ENCODE data around the gene LRCH4. TPM values are rescaled to one million over a fixed set of nuclear protein-coding genes. Genes with fewer than 3 reads are reported as not detected.

Gene LRCH4
- total RNA-seq, 2 experiments from 2014 or later, result 189 to 217 TPM

DNA sequence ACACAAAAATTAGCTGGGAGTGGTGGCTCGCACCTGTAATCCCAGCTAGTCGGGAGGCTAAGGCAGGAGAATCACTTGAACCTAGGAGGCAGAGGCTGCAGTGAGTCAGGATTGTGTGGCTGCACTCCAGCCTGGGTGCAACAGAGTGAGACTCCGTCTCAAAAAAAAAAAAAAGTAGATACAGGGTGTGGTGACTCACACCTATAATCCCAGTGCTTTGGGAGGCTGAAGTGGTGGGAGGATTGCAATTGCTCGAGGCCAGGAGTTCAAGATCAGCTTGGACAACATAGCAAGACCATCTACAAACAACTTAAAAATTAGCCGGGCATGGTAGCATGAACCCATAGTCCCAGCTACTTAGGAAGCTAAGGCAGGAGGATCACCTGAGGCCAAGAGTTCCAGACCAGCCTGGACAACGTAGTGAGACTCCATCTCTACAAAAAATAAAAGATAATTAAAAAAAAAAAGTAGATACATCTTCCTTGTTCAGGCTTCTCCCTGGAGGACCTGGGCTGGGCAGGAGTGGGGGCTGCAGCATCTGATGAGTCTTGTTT, 28.5 kb upstream of the LRCH4 start:
- Mint-ChIP-seq H3K27me3 (peaks cover under 1% of the 10 kb centered on the region), H3K9me3 (no peaks in the 10 kb centered on the region), H3K4me3 (peak overlapping the region; percentile 98), H3K4me1 (peaks cover 23% of the 10 kb centered on the region), H3K36me3 (ENCODE audit: low read depth) (peaks cover 10% of the 10 kb centered on the region), H3K27ac (no peak overlapping the region)
- ChIA-PET POLR2A (no interaction called here), CTCF (interaction anchor here (1.2 to 5.4 kb wide), 5 partner anchors 9 to 29 kb away, joined by 3 to 26 read pairs (median 11); partner anchors contain the start of genes FBXO24 and LRCH4)
- no peak for DNase-seq

DNA sequence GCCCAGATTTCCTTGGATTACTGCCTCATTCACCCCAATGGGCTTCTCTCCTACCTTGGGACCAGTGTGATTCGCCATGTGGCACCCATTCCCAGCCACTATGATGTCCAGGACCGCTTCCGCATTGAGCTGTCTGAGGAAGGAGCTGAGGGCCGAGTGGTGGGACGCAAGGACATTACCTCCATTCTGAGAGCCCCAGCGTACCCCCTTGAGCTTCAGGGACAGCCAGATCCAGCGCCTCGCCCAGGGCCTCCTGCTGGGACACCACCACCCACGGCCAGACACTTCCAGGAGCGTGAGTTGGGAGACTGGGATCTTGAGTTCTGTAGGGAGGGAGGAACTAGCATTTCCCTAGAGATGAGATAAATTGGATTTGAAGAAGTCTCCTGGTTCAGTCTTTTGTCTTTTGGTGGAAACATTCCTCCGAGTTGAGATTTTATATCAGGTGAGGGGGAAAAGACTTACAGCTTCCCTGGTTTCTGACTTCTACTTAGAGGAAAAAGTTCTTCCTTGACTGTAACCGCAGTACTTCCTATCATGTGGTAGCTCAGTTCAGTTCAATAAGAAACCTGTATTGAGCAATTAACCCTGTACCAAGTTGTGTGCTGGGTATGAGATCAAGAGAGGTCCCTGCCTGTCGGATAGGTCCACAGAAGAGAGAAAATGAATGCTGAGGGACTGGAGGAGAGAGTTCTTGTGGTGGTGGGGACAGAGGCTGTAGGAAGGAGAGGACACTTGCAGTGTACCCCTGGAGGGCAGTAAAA, 27.7 kb upstream of the LRCH4 start:
- ChIA-PET CTCF (interaction anchor here (0.9 to 5.4 kb wide), 10 partner anchors 10 to 118 kb away, joined by 3 to 26 read pairs (median 6); partner anchors contain the start of genes FBXO24, GIGYF1 and LRCH4), POLR2A (no interaction called here)
- Mint-ChIP-seq H3K27me3 (peaks cover 1% of the 10 kb centered on the region), H3K27ac (peak overlapping the region; percentile 83), H3K36me3 (ENCODE audit: low read depth) (peaks cover 10% of the 10 kb centered on the region), H3K4me1 (peaks cover 23% of the 10 kb centered on the region), H3K4me3 (peak overlapping the region; percentile 98), H3K9me3 (no peaks in the 10 kb centered on the region)
- DNase-seq, result peak; percentile 11

DNA sequence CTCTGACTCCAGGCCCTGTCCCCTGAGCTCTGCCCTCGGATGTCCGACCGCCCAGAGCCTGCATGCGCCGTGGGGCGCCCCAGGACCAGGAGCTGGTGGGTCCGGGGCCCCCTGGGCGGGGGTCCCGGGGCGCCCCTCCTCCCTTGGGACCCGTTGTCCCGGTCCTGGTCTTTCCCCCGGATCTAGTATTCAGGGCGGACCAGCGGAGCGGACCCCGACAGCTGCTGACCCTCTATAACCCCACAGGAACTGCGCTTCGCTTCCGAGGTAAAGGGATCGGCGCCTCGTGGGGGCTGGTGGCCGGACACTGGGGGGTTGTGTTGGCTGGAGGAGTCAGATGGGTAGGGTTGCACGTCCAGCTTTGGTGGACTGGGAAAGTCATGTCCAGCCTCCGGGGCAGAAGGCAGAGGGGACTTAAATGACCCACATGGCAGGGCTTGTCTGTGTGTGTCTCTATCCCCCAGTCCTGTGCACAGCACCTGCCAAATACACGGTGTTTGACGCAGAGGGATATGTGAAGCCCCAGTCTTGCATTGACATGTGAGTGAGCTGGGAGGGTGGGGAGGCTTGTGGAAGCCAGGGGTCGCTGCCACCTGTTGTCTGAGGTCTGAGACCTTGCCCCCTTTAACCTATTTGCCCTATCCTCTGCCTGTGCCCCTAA, 26.9 kb upstream of the LRCH4 start:
- Mint-ChIP-seq H3K36me3 (ENCODE audit: low read depth) (peaks cover 10% of the 10 kb centered on the region), H3K4me3 (peak overlapping the region; percentile 98), H3K4me1 (peaks cover 23% of the 10 kb centered on the region), H3K9me3 (no peaks in the 10 kb centered on the region), H3K27ac (peak overlapping the region; percentile 100), H3K27me3 (peaks cover 1% of the 10 kb centered on the region)
- peak; percentile 53 for DNase-seq
- ChIA-PET POLR2A (interaction anchor here (0.9 to 1.3 kb wide), 3 partner anchors 14 to 93 kb away, joined by 4 to 8 read pairs (median 4); partner anchors contain the start of genes FBXO24, LRCH4 and POP7), CTCF (interaction anchor here (0.7 to 3.9 kb wide), 21 partner anchors 11 to 240 kb away, joined by 3 to 25 read pairs (median 5); partner anchors contain the start of genes FBXO24, GIGYF1, LRCH4 and POP7)

DNA sequence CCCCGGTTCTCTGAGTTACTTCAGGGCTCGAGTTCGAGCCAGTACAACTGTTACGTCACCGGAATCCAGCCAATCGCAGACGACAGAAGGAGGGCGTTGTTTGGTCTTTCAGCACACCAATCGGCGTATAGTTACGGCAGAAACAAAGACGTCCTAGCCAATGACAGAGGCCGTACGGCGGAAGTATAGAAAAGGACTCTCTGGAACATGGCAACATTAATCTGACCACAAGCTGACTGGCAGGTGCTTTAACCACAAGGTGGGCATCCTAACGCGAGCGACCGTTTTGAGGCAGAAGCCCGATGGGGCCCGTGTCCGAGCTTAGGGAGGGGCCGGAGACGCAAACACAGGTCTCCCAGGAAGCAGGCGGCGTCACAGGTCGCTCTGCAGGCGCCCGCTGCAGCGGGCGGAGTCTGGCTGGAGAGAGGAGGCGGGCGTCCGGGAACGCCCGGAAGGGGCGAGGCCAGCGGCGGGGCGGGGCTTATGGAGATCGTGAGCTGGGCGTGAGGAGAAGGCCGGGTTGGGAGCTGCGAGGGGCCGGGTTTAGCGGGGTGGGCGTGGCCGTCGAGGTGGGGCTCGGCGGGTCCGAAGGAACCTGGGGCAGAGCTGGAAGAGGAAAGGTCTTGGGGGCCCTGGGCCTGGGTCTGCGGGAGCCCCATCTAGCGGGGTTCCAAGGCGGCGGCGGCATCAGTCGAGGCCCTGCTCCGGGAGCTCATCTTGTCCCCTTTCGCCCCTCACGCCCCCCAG, 26.2 kb upstream of the LRCH4 start, which contains the start of gene MOSPD3:
MOSPD3 (plus strand) TSS at position 558 of the 747 bp plus-strand sequence. CDS start 252 bp downstream, outside the sequence.
- ChIA-PET POLR2A (interaction anchor here (0.7 to 1.3 kb wide), 4 partner anchors 14 to 97 kb away, joined by 3 to 8 read pairs (median 4); partner anchors contain the start of genes FBXO24, LRCH4 and POP7), CTCF (interaction anchor here (0.6 to 3.9 kb wide), 19 partner anchors 12 to 489 kb away, joined by 3 to 25 read pairs (median 5); partner anchors contain the start of genes FBXO24, GIGYF1, LRCH4 and POP7)

DNA sequence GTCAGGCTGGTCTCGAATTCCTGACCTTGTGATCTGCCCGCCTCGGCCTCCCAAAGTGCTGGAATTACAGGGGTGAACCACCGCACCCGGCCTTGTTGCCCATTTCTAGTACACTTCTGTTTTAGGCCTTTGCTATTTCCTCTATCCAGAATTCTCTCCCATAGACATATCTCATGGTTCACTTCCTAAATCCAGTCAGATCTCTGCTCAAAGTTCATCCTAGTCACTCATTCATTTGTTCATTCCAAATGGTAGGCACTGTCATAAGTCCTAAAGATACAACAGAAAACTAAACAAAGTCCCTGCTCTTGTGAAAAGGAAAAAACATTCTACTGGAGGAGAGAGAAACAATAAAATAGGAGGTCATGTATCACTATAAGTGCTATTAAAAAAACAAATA, 24.0 kb upstream of the LRCH4 start:
- H3K4me1 Mint-ChIP-seq, result peaks cover 39% of the 10 kb centered on the region
- H3K27me3 Mint-ChIP-seq, result peaks cover 4% of the 10 kb centered on the region
- H3K4me3 Mint-ChIP-seq, result peak overlapping the region; percentile 0
- ChIA-PET POLR2A (no interaction called here), CTCF (interaction anchor here (0.8 kb wide), 1 partner anchor 24 kb away, joined by 3 read pairs; no protein-coding TSS in a partner anchor)
- DNase-seq, result no peak
- H3K27ac Mint-ChIP-seq, result peak overlapping the region; percentile 0
- no peaks in the 10 kb centered on the region for H3K9me3 Mint-ChIP-seq
- peaks cover 6% of the 10 kb centered on the region for H3K36me3 Mint-ChIP-seq (ENCODE audit: low read depth)

More for the DNA sequence above, 26.2 kb upstream of the LRCH4 start, which contains the start of gene MOSPD3:
- DNase-seq, result peak; percentile 99
- Mint-ChIP-seq H3K27ac (peak within 1 kb of the TSS; percentile 100), H3K4me3 (peak within 1 kb of the TSS; percentile 98), H3K9me3 (no peaks in the 10 kb centered on the region), H3K36me3 (ENCODE audit: low read depth) (peaks cover 10% of the 10 kb centered on the region), H3K27me3 (peaks cover 1% of the 10 kb centered on the region), H3K4me1 (peaks cover 27% of the 10 kb centered on the region)

DNA sequence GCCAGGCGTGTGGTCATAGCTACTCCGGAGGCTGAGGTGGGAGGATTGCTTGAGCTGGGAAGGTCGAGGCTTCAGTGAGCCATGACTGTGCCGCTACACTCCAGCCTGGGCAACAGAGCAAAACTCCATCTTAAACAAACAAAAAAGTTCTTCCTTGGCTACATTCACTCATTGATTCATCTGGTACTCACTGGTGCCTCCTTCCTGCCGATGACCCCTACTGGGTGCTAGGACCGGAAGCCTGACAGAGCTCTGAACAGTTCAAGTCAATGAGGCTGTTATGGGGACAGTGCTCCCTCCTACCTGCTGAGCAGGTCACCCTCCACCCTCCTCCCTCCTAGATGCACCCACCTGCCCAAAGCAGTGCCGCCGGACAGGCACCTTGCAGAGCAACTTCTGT, 21.2 kb upstream of the LRCH4 start:
- Mint-ChIP-seq H3K9me3 (no peaks in the 10 kb centered on the region), H3K4me1 (peaks cover 40% of the 10 kb centered on the region), H3K4me3 (no peak overlapping the region), H3K36me3 (ENCODE audit: low read depth) (no peaks in the 10 kb centered on the region), H3K27ac (no peak overlapping the region), H3K27me3 (peaks cover 4% of the 10 kb centered on the region)
- no peak for DNase-seq
- CTCF ChIA-PET, result interaction anchor here (1.6 to 2.5 kb wide), 3 partner anchors 21 to 27 kb away, joined by 5 to 11 read pairs (median 5); partner anchors contain the start of genes FBXO24 and LRCH4
- POLR2A ChIA-PET, result no interaction called here

DNA sequence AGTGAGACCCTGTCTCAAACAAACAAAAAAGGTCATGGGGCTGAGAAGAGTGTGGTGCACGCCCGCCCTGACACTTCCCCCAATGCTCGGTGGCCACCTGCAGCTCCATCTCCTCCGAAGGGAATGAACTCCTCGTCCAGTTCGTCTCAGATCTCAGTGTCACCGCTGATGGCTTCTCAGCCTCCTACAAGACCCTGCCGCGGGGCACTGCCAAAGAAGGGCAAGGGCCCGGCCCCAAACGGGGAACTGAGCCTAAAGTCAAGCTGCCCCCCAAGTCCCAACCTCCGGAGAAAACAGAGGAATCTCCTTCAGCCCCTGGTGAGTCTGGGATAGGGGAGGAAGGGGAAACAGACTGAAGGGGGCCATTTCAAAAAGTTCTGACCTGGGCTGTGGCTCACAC, 20.4 kb upstream of the LRCH4 start:
- POLR2A ChIA-PET, result no interaction called here
- CTCF ChIA-PET, result interaction anchor here (0.5 to 2.5 kb wide), 7 partner anchors 17 to 461 kb away, joined by 3 to 9 read pairs (median 4); partner anchors contain the start of genes FBXO24 and POP7
- no peak overlapping the region for H3K27ac Mint-ChIP-seq
- H3K9me3 Mint-ChIP-seq, result no peaks in the 10 kb centered on the region
- peak overlapping the region; percentile 84 for H3K4me3 Mint-ChIP-seq
- peaks cover 41% of the 10 kb centered on the region for H3K4me1 Mint-ChIP-seq
- no peaks in the 10 kb centered on the region for H3K36me3 Mint-ChIP-seq (ENCODE audit: low read depth)
- H3K27me3 Mint-ChIP-seq, result peaks cover 4% of the 10 kb centered on the region
- DNase-seq, result no peak

DNA sequence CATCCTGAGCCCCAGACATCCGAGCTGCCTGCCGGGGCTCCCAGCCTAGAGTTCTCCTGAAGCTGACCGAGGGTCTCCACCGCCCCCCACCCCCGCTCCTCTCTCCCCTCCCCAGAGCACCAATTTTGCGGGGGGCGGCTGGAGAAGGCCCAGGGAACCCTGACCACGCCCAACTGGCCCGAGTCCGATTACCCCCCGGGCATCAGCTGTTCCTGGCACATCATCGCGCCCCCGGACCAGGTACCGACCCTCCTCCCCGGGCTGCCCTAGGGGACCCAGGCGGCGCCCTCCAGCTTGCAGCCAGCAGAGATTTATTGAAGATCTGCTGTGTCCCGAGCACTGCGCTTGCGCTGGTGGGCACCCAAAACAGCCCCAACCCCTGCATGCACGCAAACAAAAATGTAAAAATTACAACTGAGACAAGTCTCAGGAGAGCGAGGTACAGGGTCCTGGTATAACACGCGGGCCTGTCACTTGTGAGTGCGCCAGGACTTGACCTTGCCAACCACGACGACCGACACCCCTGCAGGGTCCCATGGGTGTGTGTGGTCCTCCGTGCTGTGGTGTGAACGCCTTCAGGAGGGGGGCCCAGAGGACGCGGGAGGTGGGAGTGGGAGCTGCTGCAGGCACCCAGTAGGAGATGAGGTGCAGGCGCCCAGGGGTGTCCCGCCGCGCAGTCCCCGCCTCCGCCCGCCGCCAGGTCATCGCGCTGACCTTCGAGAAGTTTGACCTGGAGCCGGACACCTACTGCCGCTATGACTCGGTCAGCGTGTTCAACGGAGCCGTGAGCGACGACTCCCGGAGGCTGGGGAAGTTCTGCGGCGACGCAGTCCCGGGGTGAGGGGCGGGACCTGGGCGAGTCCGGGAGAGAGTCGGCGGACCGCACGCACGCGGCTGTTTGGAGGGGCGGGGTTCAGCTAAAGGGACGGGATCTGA, 19.3 kb upstream of the LRCH4 start:
- Mint-ChIP-seq H3K9me3 (no peaks in the 10 kb centered on the region), H3K27ac (peak overlapping the region; percentile 74), H3K4me3 (peak overlapping the region; percentile 84), H3K4me1 (peaks cover 41% of the 10 kb centered on the region), H3K27me3 (peaks cover 4% of the 10 kb centered on the region), H3K36me3 (ENCODE audit: low read depth) (no peaks in the 10 kb centered on the region)
- ChIA-PET CTCF (interaction anchor here (0.7 to 2.5 kb wide), 8 partner anchors 11 to 101 kb away, joined by 3 to 9 read pairs (median 4); partner anchors contain the start of genes FBXO24 and POP7), POLR2A (interaction anchor here (0.6 kb wide), 1 partner anchor 108 kb away, joined by 3 read pairs; no protein-coding TSS in a partner anchor)
- peak; percentile 56 for DNase-seq

DNA sequence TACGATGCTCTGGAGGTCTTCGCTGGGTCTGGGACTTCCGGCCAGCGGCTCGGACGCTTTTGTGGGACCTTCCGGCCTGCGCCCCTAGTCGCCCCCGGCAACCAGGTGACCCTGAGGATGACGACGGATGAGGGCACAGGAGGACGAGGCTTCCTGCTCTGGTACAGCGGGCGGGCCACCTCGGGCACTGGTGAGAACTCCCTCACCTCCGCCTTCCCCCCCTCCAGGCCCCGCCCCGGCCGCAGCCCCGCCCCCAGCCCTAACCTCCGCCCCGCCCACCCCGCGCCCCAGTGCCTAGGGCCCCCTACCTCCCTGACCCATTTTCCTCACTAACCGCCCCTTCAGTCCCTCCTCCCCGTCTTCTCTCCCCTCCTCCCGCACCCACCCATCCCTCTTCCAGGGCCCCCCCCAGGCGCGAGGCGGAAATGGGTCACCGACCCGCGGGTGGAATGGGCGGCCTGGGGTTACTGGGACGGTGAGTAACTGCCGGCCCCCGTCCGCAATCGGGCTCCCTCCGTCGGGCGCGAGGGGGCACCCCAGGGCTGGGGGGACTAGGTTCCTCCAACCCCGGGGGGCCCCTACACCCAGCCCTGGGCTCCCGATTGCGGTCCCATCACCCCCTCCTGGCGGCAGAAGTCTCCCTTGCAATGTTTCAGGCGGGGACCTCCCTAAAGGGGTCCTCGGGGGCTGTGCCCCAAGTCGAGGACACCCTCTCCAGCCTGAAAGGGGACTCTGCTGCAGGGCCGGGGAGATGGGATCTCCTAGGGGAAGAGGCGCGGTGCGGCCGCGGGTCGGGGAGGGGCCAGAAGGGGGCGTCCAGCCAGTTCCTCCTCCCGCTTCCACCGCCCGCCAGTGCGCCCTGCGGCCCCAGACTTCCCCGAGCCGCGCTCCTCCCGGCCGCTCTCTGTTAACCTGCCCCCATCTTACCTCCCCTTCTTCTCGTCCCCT, 18.4 kb upstream of the LRCH4 start:
- DNase-seq, result peak; percentile 79
- Mint-ChIP-seq H3K27me3 (peaks cover 2% of the 10 kb centered on the region), H3K9me3 (no peaks in the 10 kb centered on the region), H3K4me3 (peak overlapping the region; percentile 84), H3K27ac (peak overlapping the region; percentile 88), H3K4me1 (peaks cover 41% of the 10 kb centered on the region), H3K36me3 (ENCODE audit: low read depth) (no peaks in the 10 kb centered on the region)
- ChIA-PET CTCF (interaction anchor here (0.6 to 2.2 kb wide), 6 partner anchors 12 to 96 kb away, joined by 3 to 9 read pairs (median 4); partner anchors contain the start of gene FBXO24), POLR2A (interaction anchor here (1.1 kb wide), 1 partner anchor 18 kb away, joined by 3 read pairs; the partner anchor contains the start of genes FBXO24 and LRCH4)

DNA sequence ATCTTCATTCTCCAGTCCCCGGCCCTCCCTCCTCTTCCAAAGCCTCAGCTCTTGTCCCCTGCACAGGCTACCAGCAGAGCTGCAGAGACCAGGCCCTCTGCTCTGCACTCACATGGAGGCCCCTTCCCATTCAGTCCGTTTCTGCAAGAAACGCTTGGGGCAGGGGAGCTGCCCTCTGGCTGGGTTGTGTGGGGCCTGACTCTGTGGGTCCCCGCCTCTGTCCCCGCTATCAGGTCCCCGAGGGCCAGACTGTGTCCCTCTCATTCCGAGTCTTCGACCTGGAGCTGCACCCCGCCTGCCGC, 17.7 kb upstream of the LRCH4 start:
- DNase-seq, result no peak
- POLR2A ChIA-PET, result interaction anchor here (1.1 kb wide), 1 partner anchor 17 kb away, joined by 3 read pairs; the partner anchor contains the start of genes FBXO24 and LRCH4
- peak overlapping the region; percentile 88 for H3K27ac Mint-ChIP-seq
- H3K4me3 Mint-ChIP-seq, result peak overlapping the region; percentile 84
- H3K27me3 Mint-ChIP-seq, result peaks cover 2% of the 10 kb centered on the region
- no peaks in the 10 kb centered on the region for H3K9me3 Mint-ChIP-seq
- H3K4me1 Mint-ChIP-seq, result peaks cover 43% of the 10 kb centered on the region
- H3K36me3 Mint-ChIP-seq (ENCODE audit: low read depth), result no peaks in the 10 kb centered on the region
- CTCF ChIA-PET, result interaction anchor here (0.6 to 2.1 kb wide), 6 partner anchors 14 to 102 kb away, joined by 3 to 6 read pairs (median 5); partner anchors contain the start of genes FBXO24 and POP7

Data from activated CD4-positive, alpha-beta T cell treated with anti-CD3 and anti-CD28 coated beads, Interleukin-2, amount 10 ng/mL, durations not matched to agents 7 days and 5 days (primary cell).